D721Med (cell line): ENCODE results near the gene ABAT.

Experiments
- DNase-seq: peaks from one replicate; pipeline ENCODE4 v3.0.0; 2011; ENCODE audit warnings: low spot score; ENCODE audit not compliant: insufficient read length
- FAIRE-seq: peaks from 2 replicates; lab custom pipeline; 2011; peaks lifted over from hg19 to GRCh38; lab: Jason Lieb, UNC
- CTCF ChIP-seq: IDR thresholded peaks from 2 replicates; pipeline ENCODE4 v1.5.1; 2012; ENCODE audit warnings: mild to moderate bottlenecking, control low read depth; ENCODE audit not compliant: insufficient read depth; ENCODE audit errors: missing control alignments

Gene ABAT

GRCh38 chr16:8767176-8767575, 92.8 kb downstream of the ABAT start:
- no peak for TF ChIP-seq CTCF
- no peak for FAIRE-seq
- DNase-seq = no peak

DNA sequence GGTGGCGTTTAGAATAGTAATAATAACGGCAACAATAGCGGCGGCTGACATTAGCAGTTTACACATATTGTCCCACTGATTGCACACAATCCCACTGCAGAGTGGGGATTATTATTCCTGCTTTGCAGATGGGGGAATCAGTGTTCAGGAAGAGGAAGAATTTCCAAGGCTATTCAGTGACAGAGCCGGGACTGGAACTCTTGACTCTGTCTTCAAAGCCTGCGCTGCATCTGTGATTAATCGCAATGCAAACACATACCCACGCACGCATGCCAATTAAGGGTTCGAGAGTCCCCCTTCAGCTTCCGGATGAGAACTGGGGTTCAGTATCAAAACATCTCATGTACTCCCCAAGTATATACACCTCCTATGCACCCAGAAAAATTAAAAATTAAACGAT, 93.9 kb downstream of the ABAT start:
- FAIRE-seq = no peak
- no peak for TF ChIP-seq CTCF
- DNase-seq = no peak

DNA sequence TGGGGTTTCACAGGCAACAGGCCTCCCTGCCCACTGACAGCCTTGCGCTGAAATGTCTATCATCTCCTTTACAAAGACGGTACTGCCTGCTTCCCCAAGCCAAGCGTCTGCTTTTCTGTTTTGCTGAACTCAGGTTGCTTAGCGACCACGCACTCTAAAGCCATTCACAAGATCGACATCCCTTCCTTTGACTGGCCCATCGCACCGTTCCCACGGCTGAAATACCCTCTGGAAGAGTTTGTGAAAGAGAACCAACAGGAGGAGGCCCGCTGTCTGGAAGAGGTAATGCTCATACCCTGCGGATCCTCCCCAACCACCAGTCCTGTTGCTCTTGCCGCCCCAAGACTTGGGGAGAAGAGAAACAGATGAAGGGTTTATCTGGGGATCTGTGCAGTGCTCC, 94.3 kb downstream of the ABAT start:
- no peak for FAIRE-seq
- no peak for TF ChIP-seq CTCF
- no peak for DNase-seq

- no peak for TF ChIP-seq CTCF
- no peak for FAIRE-seq
Observed at GRCh38 chr16:8773537-8773936, 99.1 kb downstream of the ABAT start.

DNA sequence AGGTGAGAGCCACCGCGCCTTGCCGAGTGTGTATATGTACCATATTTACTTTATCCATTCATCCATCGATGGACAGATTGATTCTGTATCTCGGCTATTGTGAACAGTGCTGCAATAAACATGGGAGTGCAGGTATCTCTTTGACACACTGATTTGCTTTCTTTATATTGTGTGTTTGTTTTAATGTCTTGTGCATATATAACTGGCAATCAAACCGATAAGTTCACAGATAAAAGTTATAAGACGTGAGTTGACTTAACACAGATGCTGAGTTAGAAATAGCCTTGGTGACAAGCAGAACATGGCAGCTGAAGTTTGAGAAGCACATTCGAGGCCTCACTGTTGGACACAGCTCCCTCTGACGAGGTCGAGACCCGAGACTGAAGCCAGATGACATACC, 99.8 kb downstream of the ABAT start:
- FAIRE-seq (no peak), DNase-seq (no peak)
- no peak for TF ChIP-seq CTCF

More at GRCh38 chr16:8773537-8773936, 99.1 kb downstream of the ABAT start:
- DNase-seq = no peak

DNA sequence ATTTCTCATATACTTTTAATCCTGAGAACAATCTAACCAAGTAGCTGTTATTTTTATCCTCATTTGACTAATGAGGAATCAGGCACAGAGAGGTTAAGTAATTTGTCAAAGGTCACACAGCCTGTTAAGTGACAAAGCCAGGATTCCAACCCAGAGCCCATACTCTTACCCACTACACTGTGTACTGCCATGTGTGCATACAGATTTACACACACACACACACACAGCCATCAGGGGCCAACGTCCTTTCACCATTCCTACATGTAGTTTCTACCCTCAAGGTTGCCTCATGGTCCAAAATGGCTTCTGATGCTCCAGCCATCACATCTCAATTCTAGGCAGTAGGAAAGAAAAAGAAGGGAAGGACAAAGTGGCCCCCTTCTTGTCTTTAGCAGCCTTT, 100.9 kb downstream of the ABAT start:
- no peak for TF ChIP-seq CTCF

DNA sequence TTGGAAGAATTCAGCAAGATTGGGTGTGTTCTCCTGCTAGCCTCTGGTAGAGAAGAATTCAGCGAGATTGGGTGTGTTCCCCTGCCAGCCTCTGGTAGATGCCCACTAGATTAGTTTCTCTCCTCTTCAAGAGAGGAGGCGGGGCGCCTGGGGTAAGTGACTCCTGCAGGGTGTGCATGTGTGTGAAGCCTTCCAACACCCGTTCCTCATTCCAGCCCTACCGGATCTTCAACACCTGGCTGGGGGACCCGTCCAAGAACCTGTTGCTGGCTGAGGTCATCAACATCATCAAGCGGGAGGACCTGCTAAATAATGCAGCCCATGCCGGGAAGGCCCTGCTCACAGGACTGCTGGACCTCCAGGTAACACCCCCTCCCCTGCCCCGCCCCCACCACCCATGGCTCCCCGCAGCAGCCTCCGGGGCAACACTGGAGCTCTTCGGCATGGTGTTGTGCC, 101.7 kb downstream of the ABAT start:
- DNase-seq = no peak
- TF ChIP-seq CTCF = no peak
- FAIRE-seq = no peak

More for the DNA sequence above, 100.9 kb downstream of the ABAT start:
- DNase-seq (no peak), FAIRE-seq (no peak)
